NCI-H1105 (cell line): ENCODE results near the gene MAD2L2.

Source experiments
- DNase-seq: peaks from one replicate; lab custom pipeline; 2025; lab: John Stamatoyannopoulos, UW

Gene MAD2L2

DNA sequence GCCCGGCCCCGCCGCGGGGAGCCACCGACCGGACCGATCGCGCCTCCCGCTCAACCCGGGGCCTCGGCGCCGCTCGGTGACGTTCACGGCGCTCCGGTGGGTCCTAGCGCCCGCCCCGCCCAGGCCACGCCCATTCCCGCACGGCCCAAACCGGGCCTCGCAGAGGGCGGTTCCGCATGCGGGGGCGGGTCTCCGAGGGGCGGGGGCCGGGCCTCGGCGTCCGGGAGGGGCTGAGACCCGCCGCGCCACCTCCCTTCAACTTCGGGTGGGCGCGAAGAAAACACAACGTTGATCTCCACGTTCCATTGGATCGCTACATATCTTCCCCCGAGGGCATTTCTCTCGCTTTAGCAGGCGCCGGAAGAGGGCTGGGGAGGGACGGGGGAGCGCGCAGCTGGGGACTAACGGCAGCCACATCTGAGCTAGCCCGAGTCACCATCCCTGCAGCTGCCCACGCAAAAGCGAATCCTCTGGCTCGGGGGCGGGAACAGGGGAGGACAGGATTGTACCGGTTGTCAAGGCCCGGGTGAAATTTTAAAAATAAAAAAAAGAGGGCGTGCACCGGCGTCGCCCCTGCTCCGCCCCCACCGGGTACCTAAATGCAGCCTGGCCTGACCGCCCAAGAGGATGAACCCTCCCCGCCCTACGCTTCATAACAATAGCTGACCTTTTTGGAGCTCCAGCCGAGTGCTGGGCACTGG lies at the start of gene MAD2L2:
TSS of gene MAD2L2 (minus strand) at position 78 of the 701 bp plus-strand sequence. CDS start 547 bp downstream, outside the sequence.
- DNase-seq: peak; percentile 91

DNA sequence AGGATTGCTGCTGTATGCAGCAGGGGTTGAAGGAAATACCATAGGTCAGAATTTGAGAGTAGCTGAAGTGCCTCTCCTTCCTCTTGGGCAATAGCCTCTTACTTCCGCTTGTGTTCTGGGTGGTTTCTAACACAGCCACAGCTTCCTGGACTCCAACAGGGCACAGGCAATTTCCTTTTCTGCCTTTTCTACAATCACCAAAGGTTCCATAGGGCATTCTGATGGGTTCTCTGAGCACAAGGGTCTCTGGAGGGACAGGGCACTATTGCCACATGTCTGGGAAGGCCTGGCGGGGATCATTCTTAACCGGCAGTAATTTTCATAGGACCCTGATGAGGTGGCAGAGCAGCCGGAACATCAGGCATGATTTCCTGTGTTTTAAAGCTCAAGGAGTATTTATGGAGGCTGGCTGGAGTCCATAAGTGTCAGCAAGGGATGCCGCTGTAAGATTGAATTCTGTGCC lies 49.5 kb upstream of the MAD2L2 start:
- DNase-seq: no peak

DNA sequence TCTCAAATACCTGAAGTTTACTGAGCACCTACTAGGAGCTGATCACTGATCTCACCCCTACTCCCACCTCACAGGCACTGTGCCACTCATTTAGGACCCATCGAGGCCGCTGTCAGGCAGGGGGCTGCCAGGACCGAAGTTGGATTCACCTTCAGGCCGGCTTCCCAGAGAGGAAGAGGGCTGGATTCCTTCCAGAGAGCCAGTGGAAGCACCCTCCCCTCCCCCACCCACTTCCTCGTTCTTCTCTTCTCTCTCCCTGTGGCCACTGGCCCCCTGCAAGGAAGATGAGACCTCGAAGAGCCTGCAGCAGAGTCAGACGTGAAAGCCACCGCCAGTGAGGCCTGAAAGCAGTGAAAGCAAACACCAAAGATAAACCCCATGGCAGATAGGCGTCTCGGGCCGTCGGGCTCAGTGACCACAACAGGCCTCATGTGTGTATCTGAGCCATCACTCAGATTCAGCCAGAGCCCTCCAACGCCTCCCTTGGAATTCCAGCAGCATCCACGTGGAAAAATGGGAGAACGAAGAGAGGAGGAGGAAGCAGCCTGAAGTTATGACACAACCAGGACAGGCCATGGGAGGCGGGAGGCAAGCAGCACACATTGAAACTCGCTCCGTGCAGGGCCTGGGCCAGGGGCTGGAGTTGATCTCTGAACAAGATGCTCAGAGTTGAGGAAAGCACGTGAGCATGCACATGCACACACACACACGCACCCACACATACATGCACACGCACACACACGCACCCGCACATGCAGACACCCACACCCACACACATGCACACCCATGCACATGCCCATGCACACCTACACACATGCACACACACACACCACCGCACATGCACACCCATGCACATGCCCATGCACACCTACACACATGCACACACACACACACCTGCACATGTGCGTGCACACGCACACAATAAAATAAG lies 48.8 kb upstream of the MAD2L2 start:
- DNase-seq: no peak

GRCh38 chr1:11729155-11729497 lies 48.2 kb upstream of the MAD2L2 start:
- DNase-seq: no peak

DNA sequence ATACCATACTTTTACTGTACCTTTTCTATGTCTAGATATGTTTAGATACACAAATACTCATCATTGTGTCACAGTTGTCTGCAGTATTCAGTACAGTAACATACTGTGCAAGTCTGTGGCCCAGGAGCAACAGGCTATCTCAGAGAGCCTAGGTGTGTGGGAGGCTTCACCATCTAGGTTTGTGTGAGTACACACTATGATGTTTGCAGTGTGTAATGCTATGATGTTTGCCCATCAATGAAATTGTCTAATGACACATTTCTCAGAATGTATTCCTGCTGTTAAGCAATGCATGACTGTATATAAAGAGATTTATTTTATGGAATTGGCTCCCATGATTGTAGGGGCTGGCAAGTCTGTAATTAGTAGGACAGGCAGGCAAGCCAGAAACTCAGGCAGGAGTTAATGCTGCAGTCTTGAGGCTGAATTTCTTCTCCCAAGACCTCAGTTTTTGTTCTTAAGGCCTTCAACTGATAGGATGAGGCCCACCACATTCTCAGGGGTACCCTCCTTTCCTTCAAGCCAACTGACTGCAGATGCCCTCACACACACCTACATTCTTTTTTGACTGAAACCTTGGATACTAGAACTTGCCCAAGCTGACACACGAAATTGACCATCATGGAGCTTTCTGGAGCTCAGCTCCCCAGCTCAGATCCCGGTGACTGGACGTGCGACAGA lies 47.3 kb upstream of the MAD2L2 start:
- DNase-seq: no peak

DNA sequence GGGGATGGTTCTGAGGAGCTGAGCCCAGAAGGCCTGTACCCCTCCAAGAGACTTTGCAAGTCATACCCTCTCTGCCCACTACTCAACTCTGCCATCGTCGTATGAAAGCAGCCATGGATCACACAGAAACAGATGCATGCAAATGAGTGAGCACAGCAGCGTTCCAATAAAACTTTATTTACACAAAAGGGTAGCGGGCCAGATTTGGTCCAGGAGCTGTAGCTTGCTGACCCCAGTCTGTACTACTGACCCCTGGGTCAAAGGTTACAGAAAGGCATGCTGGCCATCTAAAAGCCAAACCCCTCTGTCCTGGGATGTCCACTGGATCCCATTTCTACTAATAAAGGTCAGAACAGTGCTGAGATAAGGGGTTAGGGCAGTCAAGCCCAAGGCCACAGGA lies 46.2 kb upstream of the MAD2L2 start:
- no peak for DNase-seq

- DNase-seq: no peak
Observed at GRCh38 chr1:11725616-11726015, 44.7 kb upstream of the MAD2L2 start.

GRCh38 chr1:11722538-11722937 lies 41.6 kb upstream of the MAD2L2 start:
- no peak for DNase-seq

GRCh38 chr1:11721311-11721710 lies 40.4 kb upstream of the MAD2L2 start:
- no peak for DNase-seq

DNA sequence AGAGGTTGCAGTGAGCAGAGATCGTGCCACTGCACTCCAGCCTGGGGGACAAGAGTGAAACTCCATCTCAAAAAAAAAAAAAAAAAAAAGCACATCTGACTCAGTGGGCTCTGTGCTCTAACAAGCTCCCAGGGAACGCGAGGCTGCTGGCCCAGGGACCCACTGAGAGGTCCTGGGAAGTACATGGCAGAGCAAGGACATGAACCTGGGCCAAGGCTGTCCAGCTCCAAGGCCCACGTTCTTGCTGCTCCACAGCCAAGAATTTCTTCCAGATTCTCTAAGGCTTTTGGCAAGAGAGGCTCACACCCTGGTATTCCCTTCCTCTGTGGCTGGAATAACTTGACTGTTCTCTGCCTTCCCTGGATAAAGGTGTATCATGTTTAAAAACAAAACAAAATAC lies 39.6 kb upstream of the MAD2L2 start:
- no peak for DNase-seq

GRCh38 chr1:11720033-11720376 lies 39.1 kb upstream of the MAD2L2 start:
- DNase-seq: no peak

- DNase-seq: peak; percentile 48
Observed at GRCh38 chr1:11719313-11720032, 38.5 kb upstream of the MAD2L2 start.

DNA sequence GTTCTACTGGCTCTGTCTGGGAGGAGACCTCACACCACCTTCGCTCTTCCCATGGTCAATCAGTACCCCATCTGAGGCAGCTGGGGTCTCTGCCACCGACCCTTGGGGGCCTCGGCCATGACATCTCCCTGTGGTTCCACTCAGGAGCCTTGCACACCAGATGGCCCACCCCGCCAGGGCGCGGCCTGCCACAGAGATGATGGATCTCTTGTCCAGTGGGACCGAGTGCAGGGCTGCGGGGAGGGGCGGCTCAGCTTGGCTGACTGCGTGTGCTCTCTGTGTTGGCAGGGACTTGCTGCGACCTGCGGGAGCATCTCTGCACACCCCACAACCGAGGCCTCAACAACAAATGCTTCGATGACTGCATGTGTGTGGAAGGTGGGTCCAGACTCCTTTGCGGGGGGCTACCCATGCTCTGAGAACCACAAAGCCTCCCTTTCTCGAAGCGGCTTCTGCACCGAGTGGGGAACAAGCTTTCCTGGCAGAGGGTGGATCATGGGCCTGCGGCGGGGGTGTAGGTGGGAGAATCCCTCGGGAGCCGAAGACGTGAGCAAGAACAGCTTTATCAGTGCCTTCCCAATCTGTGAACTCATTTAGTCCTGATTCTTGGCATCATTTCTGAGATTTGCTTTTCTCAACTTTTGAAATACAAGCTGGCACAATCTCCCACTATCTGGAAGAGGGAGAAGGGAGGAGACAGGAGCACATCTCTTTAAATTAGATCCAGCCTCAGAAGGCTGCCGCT lies 34.1 kb upstream of the MAD2L2 start:
- no peak for DNase-seq

GRCh38 chr1:11713095-11713494 lies 32.1 kb upstream of the MAD2L2 start:
- no peak for DNase-seq

GRCh38 chr1:11712285-11712684 lies 31.3 kb upstream of the MAD2L2 start:
- DNase-seq: no peak

GRCh38 chr1:11711490-11711889 lies 30.5 kb upstream of the MAD2L2 start:
- DNase-seq: no peak

GRCh38 chr1:11708554-11709350 lies 27.8 kb upstream of the MAD2L2 start:
- no peak for DNase-seq

DNA sequence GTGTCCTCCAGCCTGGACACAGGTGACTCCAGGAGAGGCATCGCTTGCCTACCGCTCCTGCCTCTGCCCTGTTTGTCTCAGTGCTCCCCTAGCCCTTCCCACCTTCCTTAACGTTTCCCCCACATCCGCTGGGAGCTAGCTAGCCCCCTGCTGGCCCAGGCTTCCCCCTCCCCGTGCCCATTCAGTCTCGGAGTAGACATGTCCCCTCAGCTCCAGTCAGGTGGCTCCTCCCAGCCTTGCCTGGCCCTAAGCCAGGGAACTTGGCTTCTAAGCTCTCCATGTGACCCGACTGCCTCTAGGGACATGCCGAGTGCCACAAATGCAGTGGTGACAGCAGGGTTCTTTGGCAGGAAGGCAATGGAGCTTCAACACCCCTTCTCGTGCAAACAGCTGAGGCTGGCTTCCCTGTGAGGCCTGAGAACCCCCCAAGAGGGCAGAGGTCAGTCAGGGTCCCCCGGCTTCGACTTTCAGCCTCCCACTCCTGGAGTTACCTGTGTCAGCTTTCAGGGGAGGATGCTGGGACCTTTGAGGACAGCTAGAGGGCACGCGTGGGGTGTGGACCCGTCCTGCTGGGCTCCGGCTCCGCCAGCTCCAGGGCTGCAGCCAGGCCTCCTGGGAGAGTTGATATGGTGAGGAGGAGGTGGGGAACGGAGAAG lies 26.8 kb upstream of the MAD2L2 start:
- DNase-seq: peak; percentile 93

DNA sequence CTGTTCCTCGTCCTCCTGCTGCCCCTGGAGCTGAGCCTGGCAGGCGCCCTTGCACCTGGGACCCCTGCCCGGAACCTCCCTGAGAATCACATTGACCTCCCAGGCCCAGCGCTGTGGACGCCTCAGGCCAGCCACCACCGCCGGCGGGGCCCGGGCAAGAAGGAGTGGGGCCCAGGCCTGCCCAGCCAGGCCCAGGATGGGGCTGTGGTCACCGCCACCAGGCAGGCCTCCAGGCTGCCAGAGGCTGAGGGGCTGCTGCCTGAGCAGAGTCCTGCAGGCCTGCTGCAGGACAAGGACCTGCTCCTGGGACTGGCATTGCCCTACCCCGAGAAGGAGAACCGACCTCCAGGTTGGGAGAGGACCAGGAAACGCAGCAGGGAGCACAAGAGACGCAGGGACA lies 25.3 kb upstream of the MAD2L2 start:
- no peak for DNase-seq

DNA sequence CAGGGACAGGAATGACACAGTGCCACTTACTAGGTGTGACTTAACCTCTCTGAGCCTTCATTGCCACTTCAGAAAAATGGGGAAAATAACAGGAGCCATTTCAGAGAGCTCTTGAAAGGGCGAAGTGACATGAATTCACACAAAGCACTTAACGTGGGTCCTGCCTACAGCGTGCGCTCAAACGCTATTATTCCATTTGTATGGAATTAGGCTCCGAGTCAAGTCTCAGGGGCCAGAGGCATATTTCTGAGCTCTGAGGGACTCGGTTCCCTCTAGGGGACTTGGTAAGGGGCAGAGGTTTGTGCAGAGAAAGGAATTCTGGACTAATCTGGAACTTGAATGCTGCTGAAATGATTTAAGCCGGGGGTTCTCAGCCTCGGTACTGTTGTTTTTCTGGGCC lies 24.6 kb upstream of the MAD2L2 start:
- DNase-seq: no peak
